Measurements from ENCODE around the gene ARHGAP26.
"Not testable (repeated sequence)": the region's sequence is repeated elsewhere in the genome, so short reads cannot be mapped to it uniquely, and the experiment has no call there.

ARHGAP26 gene

DNA sequence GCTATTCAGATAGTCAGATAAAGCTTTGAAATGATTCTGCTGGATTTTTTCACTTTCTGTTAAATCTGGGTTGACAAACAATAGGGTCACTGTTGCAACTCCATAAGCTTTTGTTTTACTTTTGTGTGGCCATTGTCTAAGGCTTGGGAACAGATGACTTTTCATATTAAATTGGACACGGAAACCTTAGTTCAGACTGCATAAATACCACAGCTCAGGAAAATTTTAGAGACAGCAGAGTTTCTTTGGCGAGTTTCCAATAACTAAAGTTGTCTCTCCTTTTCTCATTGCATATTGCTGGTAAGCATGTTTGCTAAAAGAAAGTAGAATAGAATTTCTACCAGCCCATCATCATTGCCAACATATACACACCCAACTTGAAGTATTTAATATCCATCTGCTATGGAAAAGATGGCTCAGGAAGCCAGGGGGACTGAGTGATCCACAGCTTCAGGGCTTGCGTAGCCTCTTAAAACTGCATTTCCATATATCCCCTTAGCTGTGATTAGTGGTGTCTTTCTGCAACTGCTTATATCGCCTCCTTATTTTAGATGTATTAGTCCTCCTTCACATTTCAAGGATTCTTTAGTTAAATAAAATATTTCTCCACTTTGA, 168.2 kb downstream of the ARHGAP26 start:
- no peak for DNase-seq

DNA sequence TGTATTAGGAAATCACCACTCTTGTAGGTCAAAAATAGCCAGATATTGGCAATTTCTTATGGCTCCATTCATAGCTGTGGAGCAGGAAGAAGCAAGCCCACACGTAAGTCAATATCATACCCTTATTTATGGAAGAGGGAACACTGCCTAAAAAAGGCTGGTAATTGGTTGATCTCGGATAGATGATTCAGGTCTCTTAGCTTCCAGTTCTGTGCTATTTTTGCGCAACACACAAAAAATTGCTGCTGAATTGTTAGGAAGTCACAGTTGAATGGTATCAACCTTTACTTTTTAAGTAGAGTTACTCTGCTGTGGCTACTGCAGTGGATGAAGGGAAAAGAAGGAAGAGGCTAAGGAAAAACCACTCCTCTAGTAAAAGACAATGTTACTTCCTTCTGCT, 168.8 kb downstream of the ARHGAP26 start:
- DNase-seq, result no peak

DNA sequence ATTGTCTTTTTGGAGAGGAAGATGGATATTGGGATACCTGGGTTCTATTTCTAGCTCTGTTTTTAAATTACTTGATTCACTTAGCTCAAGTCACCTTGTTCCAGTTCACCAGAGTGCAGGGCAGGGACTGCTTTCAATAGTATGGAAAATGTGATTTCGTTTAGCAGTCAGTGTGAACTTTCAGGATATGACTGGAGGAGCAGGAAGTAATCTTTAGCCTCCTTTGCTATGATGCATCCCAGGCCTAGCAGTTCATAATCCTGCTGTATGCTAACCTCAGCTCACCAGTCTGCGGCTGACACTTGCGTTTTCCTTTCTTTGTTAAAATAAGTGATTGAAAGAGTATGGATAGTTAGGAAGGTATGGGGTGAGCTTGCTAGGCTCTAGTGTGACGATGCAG, 169.7 kb downstream of the ARHGAP26 start:
- no peak for DNase-seq

DNA sequence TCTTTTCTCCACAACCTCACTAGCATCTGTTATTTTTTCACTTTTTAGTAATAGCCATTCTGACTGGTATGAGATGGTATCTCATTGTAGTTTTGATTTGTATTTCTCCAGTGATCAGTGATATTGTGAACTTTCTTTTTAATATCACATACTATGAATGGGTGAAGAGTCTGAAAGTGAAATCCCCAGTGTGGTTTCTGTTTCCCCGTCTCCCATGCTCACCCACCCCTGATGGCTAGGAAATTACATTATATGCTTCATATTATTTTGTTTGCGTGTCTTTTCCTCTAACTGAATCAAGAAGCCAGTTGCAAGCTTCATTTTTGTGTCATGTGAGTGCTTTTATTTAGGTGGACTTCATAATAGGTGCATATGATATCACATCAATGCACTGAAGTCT, 171.1 kb downstream of the ARHGAP26 start:
- no peak for DNase-seq

DNA sequence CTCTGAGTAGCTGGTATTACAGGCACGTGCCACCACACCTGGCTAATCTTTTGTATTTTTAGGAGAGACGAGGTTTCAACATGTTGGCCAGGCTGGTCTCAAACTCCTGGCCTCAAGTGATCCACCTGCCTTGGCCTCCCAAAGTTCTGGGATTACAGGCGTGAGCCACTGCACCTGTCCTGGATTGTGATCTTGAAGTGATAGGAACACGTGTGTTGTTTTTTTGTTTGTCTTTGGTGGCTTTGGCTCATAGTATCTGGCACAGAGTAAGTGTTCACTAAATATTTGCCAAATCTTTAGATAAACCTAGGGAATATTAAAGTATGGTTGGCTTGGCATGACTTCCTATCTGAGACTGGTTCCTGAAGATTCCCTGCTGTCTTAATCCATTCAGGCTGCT, 172.7 kb downstream of the ARHGAP26 start:
- no peak for DNase-seq

DNA sequence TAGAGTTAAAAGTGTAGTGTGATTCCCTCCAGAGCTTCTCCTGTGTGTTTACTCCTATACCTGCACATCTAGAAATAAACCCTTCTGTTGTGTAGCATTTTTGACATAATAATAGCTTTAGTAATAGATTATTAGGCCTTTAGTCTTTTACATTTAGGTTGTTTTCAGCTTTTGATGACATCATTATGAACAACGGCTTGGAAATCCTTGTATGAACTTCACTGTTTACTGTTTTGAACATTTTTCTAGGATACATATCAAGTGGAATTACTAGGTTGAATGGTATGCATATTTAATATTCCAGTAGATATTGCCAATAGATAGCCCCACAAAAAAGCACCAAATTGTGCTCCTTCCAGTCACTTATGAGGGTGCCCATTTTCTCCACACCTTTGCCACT, 174.0 kb downstream of the ARHGAP26 start:
- no peak for DNase-seq

DNA sequence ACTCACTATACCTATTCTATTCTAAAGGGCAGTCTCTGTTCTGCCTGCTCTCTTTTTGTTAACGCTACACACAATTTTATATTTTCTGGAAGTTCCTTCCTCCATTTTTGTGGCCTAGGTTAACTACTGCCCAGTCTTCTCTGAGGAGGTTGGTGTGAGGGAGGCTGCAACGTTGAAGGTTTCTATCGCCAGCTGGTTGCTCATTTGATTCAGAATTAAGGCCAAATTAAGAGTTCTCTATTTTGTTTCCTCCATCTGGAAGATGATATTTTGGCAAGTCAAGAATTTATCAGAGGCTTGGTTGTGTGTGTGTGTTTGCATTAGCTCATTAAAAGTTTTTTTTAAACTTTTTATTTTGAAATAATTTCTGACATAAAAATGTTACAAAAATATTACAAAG, 175.1 kb downstream of the ARHGAP26 start:
- no peak for DNase-seq

DNA sequence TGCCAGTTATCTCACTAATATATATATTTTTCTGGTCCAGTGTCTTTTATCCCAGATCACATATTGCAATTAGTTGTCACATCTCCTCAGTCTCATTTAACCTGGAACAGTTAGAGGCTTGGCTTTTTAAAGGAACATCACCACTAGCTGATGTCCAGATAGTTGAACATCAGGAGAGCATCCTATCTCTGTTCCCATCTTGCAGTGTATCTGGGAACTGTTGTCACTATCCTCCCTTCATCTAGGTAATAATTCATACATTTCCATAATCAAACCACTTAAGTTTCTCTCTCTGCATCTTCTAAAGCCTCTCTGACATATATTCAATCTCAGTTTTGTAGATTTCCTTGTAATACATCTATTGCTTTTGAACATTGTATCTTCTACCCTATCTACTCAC, 175.7 kb downstream of the ARHGAP26 start:
- no peak for DNase-seq

DNA sequence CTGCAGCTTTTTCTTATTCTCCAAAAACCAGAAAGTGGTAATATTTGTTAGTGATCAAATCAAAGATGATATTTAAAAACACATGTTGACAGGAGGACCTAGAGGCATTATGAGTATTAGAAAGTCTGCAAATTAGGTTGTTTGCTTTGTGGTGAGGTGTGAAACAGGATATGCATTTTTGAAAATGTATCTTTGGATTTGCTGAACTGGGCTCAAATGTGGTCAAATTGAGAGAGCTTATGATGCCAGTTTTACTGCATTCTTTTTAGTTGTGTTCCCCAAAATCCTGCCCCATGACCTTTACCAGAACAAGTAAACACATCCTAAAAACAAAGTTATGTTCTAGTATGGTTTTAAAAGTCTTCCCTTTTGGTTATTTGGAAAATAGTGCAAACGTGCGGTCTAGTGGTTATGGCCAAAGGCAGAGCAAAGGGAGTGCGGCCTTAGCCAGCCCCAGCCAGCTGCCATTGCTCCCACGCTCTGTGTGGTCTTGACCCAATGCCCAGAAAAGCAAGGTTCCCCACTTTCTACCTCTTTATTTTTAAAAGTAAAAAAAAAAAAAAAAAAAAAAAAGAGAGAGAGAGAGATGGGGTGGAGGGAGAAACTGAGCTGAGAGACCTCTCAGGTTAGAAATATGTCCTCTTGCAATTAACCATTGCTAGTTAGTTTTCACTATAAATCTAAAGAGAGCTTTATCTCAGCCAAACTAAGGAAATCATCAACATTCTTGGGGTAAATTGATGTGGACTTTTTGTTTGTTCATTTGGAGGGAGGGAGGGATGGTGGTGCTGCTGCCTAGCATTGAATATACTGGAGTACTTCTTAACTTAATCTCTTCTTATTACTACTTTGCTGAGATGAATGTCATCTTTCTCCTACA, 176.6 kb downstream of the ARHGAP26 start:
- DNase-seq, result no peak

DNA sequence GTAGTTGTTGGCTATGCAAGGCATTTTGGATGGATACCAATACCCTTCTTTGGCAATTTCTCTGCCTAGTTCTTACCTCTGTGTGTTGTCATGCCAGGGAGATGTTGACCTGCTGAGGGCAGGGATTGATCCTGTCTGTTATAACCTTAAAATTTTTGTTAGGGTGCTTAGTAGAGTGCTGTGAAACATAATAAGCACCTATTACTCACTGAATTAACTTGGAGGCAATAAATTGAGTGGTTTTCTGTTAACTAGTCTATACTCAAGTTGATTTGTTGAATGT, 177.2 kb downstream of the ARHGAP26 start:
- DNase-seq, result no peak

DNA sequence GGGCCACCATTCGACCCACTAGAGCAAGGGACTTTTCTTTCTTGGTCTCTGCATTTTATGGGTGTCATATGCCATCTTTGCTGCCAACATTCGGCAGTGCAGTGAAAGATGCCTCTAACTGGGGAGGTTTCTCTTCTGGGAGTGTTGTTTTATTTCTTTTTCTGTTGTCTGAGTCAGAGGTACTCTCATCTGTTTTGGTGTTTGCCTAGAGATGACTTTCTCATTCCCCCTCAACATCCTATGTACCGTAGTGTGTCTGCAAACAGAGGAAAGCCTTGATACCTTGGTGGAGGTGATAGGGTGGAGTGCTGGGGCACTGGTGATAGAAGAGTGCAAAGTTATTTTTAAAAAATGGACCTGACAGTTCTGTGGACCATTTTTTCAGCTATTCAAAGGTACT, 182.1 kb downstream of the ARHGAP26 start:
- no peak for DNase-seq

DNA sequence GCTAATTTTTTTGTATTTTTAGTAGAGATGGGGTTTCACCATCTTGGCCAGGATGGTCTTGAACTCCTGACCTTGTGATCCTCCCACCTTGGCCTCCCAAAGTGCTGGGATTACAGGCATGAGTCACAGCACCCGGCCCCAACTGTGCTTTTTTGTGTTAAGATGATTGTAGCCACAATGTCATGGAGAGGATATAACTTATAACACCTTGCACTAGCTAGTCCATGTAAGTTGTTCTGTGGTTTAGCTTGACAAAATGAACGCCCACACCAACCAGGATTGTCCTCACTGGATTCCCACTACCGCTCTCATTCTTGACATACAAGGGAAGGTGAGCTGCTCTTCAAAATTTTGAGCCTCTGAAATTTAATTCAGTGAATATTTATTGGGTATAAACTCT, 182.7 kb downstream of the ARHGAP26 start:
- not testable (repeated sequence) for DNase-seq

DNA sequence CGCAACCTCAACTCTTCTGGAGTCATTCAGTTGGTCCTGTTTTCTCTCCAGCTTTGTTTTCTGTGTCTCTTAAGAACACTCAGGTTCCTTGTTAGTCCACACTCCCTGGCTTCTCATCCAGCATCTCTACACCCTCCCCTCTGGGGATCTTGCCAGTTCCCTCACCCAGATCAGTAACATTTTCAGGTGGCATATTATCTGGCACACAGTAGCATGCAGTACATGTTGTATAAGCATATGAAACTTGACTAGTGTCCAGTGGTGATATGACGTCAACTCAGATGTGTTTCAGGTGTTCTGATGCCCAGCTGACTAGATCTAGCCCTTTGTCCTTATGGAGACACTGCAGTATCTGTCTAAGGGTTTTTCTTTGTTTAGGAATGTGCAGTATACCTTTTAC, 184.3 kb downstream of the ARHGAP26 start:
- no peak for DNase-seq

DNA sequence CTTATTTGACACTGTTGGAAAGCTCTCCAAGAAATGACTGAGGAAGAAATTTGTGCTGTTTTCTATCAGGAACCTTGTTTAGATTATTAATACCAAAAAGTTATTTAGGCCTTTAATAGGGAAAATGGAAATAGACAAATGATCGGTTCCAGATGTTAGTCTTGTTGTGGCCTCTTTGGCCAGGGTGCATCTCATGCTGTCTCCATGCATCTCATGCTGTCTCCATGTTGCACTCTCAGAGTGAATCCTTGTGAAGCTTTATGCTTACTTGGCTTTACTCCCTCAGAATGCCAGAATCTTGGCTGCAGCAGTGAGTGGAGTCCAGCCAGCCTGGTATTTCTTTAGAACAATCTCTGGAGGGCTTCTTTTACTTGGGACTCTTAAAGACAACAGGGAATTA, 185.5 kb downstream of the ARHGAP26 start:
- no peak for DNase-seq

DNA sequence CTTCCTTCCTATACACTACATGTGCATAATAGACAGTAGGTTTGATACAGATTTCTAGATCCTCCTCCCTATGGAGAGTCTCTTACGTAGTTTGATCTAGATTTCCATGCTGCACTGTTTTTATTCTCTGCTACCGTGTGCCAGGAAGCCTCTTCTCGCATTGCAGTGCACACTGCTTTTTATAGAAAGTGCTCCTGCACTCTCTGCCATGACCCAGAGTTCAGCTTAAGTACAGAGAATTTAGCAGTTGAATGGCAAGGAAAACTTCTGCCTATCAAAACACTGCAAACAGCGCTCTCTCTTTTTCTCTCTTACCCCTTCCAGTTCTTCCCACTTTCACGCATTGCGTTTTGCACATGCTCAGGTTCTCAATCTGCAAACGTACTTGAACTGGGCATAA, 187.4 kb downstream of the ARHGAP26 start:
- no peak for DNase-seq

DNA sequence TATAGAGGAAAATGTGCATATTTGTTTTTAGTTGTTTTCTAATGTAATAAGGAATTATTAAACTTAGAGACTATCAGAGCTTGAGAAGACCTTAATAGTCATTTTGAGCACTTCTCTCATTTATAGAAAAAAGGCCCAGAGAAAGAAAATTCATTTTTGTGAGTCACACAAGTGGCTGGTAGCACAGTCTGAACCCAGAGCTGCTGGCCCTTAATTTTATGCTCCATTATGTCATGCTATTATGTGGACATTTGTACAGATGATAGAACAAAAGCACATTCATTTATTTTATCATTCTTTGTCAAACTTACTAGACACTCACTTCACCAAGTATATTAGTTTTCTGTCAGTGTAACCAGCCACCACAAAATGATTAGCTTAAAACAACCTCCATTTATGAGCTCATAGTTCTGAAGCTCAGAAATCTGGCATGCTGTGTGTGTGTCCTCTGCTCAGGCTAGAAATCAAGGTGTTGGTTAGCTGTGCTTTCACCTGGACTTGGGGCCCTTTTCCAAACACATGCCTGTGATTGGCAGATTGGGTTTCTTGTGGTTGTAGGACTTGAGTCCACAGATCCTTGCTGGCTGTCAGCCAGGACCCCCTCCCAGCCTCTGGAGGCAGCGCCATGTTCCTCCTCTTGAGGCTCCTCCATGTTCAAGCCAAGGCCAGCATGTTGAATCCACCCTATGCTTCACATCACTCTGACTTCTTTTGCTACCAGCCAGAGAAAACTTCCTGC, 188.9 kb downstream of the ARHGAP26 start:
- no peak for DNase-seq

DNA sequence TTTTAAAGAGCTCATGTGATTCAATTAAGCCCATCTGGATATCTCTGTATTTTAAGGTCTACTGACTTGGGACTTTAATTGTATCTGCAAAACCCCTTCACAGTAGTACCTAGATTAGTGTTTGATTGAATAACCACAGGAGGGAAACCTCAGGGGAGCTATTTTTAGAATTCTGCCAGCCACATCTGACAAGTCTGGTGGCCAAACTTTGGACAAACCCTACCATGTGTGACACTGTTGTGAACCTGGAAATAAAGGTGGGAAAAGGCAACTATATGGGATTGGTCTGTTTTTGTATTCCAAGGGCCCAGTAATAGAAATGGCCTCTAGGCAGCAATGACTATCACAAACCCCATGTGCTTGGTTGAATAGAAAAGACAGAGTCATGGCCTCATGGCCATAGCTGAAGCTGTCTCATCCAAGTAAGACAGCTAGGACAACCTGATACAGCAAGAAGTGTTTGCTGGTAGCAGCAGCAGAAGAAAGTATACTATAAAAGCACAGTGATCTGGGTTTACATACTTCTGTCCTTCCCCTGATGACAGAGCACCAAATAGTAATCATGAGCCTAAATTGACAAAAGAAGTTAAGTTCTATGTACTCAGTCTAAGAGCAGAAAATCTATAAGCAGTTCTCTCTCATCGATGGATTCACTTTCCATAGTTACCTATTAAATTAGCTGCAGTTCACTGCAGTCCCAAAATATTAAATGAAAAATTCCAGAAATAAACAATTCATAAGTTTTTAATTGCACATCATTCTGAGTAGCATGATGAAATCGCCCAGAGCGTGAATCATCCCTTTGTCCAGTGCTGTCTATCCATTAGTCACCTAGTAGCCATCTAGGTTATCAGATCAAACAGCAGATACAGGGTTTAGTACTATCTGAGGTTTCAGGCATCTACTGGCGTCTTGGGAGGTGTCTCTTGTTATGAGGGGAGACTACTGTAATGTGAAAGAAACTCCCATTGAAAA, 189.8 kb downstream of the ARHGAP26 start:
- no peak for DNase-seq

DNA sequence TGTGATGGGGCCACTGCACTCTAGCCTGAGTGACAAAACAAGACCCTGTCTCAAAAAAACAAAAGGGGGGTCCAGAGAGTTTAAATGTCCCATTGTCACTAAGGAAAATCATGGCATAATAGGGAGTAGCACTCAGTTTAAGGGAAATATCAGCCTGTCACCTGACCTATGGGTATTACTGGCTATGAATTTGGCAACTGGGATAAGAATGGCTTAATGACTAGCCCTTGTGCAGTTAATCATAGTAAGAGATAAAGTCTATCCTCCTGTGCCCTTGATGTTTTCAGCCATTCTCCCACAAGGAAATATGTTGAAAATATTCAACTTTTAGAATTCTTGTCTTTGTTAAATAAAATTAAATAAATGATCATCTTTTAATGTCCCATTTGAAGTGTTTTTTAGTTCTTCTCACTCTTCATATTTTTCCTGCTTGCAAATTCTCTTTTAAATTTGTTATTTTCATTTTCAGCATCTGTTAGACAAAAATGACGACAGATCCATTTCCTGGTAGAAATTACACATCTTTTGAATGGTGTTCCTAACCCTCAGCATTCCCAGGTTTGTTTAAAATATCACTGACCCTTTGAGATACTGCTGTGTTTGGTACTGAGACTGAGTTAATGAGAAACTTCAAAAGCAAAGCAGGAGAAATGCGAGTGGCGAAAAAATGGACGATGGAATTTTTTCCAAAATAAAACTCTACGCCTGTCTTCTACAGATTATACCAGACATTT, 191.4 kb downstream of the ARHGAP26 start:
- no peak for DNase-seq

DNA sequence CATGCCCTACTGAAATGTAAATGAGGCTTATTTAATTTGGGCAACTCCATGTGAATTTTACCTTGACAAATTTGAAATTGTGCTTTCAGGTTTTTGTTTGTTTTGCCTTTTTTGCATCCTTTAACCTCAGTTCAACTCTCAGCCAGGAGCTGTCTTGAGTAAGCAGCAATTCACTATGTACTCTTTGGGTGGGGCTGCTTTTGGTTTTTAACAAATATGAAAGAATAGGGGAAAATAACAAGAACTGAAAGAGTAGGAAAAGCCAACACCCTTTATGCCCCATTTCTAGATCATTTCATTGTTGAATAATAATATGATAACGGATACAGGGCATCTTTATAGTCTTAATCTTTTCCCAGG, 192.0 kb downstream of the ARHGAP26 start:
- DNase-seq, result no peak

DNA sequence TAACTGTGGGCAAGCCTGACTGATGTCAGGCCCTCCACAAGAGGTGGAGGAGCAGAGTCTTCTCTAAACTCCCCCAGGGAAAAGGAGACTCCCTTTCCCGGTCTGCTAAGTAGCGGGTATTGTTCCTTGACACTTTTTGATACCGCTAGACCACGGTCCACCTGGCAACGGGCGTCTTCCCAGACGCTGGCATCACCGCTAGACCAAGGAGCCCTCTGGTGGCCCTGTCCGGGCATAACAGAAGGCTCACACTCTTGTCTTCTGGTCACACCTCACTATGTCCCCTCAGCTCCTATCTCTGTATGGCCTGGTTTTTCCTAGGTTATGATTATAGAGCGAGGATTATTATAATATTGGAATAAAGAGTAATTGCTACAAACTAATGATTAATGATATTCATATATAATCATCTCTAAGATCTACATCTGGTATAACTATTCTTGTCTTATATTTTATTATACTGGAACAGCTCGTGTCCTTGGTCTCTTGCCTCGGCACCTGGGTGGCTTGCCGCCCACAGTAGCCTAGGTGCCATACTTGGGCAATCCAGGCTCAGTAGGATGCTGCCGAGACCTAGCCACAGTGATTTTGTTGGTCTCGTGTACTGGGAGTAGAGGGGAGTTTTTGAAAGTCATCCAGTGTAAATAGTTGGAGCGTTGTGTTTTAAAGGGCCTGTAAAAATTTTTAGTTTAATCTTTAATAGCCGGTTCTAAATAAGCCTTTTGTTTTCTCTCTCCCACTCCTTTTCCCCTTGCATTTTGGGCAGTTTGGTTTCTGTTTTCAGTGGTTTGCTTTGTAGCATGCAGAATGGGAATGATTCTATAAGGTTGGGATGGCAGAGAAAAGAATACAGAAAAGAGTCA, 195.3 kb downstream of the ARHGAP26 start:
- not testable (repeated sequence) for DNase-seq

DNA sequence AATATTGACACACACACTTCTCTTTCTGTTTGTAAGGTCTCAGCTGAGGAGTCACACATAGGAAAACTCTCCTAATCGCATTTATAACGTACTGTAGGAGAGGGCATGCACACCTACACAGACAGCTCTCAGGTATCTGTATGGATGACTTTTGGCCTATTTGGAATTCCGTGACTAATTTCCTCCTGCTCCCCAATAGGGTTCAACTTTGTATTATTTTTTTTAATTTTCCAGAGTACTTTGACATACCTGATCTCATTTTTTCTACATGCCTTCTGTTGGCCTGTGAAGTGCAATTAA, 195.9 kb downstream of the ARHGAP26 start:
- no peak for DNase-seq
